Stimulated activated effector memory CD8-positive, alpha-beta T cell treated with anti-CD3 and anti-CD28 coated beads, Interleukin-12 subunit alpha, Interleukin-12 subunit beta, amount 100 ng/mL, for 72 hours (primary cell): Measurements from ENCODE around the gene PRKRIP1.
"Not testable (repeated sequence)": the region's sequence is repeated elsewhere in the genome, so short reads cannot be mapped to it uniquely, and the experiment has no call there.

Experiments
- ATAC-seq: fragments of 150-1000 bp; cut with Tn5 transposase; 2 replicates; pipeline ENCODE4 v1.10.0; 2021
- DNase-seq, 2 donors: peaks; one replicate each; pipeline ENCODE4 v3.0.0; 2021 to 2022; ENCODE audit warnings: low spot score in 2 of 2
- H3K27ac Mint-ChIP-seq: one replicate; pipeline ENCODE4 v1.8.0; 2022; ENCODE audit warnings: mild to moderate bottlenecking, mixed read lengths
- H3K36me3 Mint-ChIP-seq: one replicate; pipeline ENCODE4 v1.8.0; 2022; ENCODE audit warnings: mild to moderate bottlenecking, mixed read lengths
- H3K4me1 Mint-ChIP-seq: one replicate; pipeline ENCODE4 v1.8.0; 2022; ENCODE audit warnings: mixed read lengths
- H3K4me3 Mint-ChIP-seq: one replicate; pipeline ENCODE4 v1.8.0; 2022; ENCODE audit warnings: mild to moderate bottlenecking, mixed read lengths
- H3K9me3 Mint-ChIP-seq: one replicate; pipeline ENCODE4 v1.8.0; 2022; ENCODE audit warnings: mixed read lengths

Gene PRKRIP1

GRCh38 chr7:102392330-102392729 is 3.8 kb upstream of the PRKRIP1 start:
- Mint-ChIP-seq H3K4me3 (no peak overlapping the region), H3K36me3 (peaks cover 92% of the 10 kb centered on the region), H3K9me3 (no peaks in the 10 kb centered on the region), H3K4me1 (peaks cover 10% of the 10 kb centered on the region), H3K27ac (no peak overlapping the region)
- DNase-seq: no peak
- ATAC-seq: no peak

GRCh38 chr7:102393467-102393866 is 2.7 kb upstream of the PRKRIP1 start:
- Mint-ChIP-seq H3K4me3 (no peak overlapping the region), H3K9me3 (no peaks in the 10 kb centered on the region), H3K27ac (no peak overlapping the region), H3K36me3 (peaks cover 96% of the 10 kb centered on the region), H3K4me1 (peaks cover 15% of the 10 kb centered on the region)
- ATAC-seq (no peak), DNase-seq (no peak)

- Mint-ChIP-seq H3K27ac (peak overlapping the region; percentile 91), H3K4me3 (peak overlapping the region; percentile 85), H3K9me3 (no peaks in the 10 kb centered on the region), H3K4me1 (peaks cover 15% of the 10 kb centered on the region), H3K36me3 (peaks cover 97% of the 10 kb centered on the region)
- ATAC-seq: peak; percentile 2
- no peak for DNase-seq
Measured at GRCh38 chr7:102395592-102395872, 631 bp upstream of the PRKRIP1 start.

GRCh38 chr7:102396710-102397019 is 502 bp downstream of the PRKRIP1 start:
- Mint-ChIP-seq H3K4me3 (peak overlapping the region; percentile 85), H3K36me3 (peaks cover 100% of the 10 kb centered on the region), H3K4me1 (peaks cover 15% of the 10 kb centered on the region), H3K27ac (peak overlapping the region; percentile 91), H3K9me3 (no peaks in the 10 kb centered on the region)
- ATAC-seq (no peak), DNase-seq (no peak)

GRCh38 chr7:102398543-102398942 is 2.4 kb downstream of the PRKRIP1 start:
- Mint-ChIP-seq H3K27ac (no peak overlapping the region), H3K9me3 (no peaks in the 10 kb centered on the region), H3K4me1 (peaks cover 15% of the 10 kb centered on the region), H3K4me3 (no peak overlapping the region), H3K36me3 (peaks cover 100% of the 10 kb centered on the region)
- ATAC-seq (no peak), DNase-seq (no peak)

GRCh38 chr7:102400360-102400759 is 4.2 kb downstream of the PRKRIP1 start:
- H3K36me3 Mint-ChIP-seq: peaks cover 100% of the 10 kb centered on the region
- DNase-seq: no peak
- H3K4me3 Mint-ChIP-seq: no peak overlapping the region
- no peak for ATAC-seq
- H3K27ac Mint-ChIP-seq: no peak overlapping the region
- no peaks in the 10 kb centered on the region for H3K9me3 Mint-ChIP-seq
- peaks cover 22% of the 10 kb centered on the region for H3K4me1 Mint-ChIP-seq

- Mint-ChIP-seq H3K27ac (no peak overlapping the region), H3K4me1 (peaks cover 14% of the 10 kb centered on the region), H3K9me3 (no peaks in the 10 kb centered on the region), H3K4me3 (no peak overlapping the region), H3K36me3 (peaks cover 100% of the 10 kb centered on the region)
- ATAC-seq (no peak), DNase-seq (no peak)
Measured at GRCh38 chr7:102403563-102403962, 7.4 kb downstream of the PRKRIP1 start.

GRCh38 chr7:102404005-102404861 is 8.1 kb downstream of the PRKRIP1 start:
- Mint-ChIP-seq H3K36me3 (peaks cover 100% of the 10 kb centered on the region), H3K4me1 (peaks cover 16% of the 10 kb centered on the region), H3K9me3 (no peaks in the 10 kb centered on the region), H3K27ac (no peak overlapping the region), H3K4me3 (no peak overlapping the region)
- ATAC-seq: peak; percentile 97
- DNase-seq: peak; percentile 14 to 67

GRCh38 chr7:102404862-102405188 is 8.7 kb downstream of the PRKRIP1 start:
- DNase-seq, H3K27ac Mint-ChIP-seq, ATAC-seq, H3K4me3 Mint-ChIP-seq, H3K9me3 Mint-ChIP-seq: not testable (repeated sequence)
- Mint-ChIP-seq H3K36me3 (peaks cover 100% of the 10 kb centered on the region), H3K4me1 (peaks cover 22% of the 10 kb centered on the region)

GRCh38 chr7:102407910-102408309 is 11.7 kb downstream of the PRKRIP1 start:
- H3K9me3 Mint-ChIP-seq: peaks cover 3% of the 10 kb centered on the region
- H3K4me3 Mint-ChIP-seq: peak overlapping the region; percentile 14
- H3K27ac Mint-ChIP-seq: peak overlapping the region; percentile 40
- DNase-seq (no peak), ATAC-seq (no peak)
- H3K36me3 Mint-ChIP-seq: peaks cover 100% of the 10 kb centered on the region
- H3K4me1 Mint-ChIP-seq: peaks cover 25% of the 10 kb centered on the region

GRCh38 chr7:102408530-102408929 is 12.4 kb downstream of the PRKRIP1 start:
- peak; percentile 9 for ATAC-seq
- not testable (repeated sequence) for H3K9me3 Mint-ChIP-seq, DNase-seq
- peak overlapping the region; percentile 40 for H3K27ac Mint-ChIP-seq
- peaks cover 25% of the 10 kb centered on the region for H3K4me1 Mint-ChIP-seq
- H3K36me3 Mint-ChIP-seq: peaks cover 100% of the 10 kb centered on the region
- peak overlapping the region; percentile 14 for H3K4me3 Mint-ChIP-seq

GRCh38 chr7:102409340-102409739 is 13.2 kb downstream of the PRKRIP1 start:
- H3K4me3 Mint-ChIP-seq: no peak overlapping the region
- H3K9me3 Mint-ChIP-seq: peaks cover 3% of the 10 kb centered on the region
- peaks cover 100% of the 10 kb centered on the region for H3K36me3 Mint-ChIP-seq
- peak overlapping the region; percentile 64 for H3K27ac Mint-ChIP-seq
- ATAC-seq (no peak), DNase-seq (no peak)
- H3K4me1 Mint-ChIP-seq: peaks cover 20% of the 10 kb centered on the region

GRCh38 chr7:102410123-102410522 is 14.0 kb downstream of the PRKRIP1 start:
- ATAC-seq: no peak
- H3K36me3 Mint-ChIP-seq: peaks cover 100% of the 10 kb centered on the region
- H3K27ac Mint-ChIP-seq: peak overlapping the region; percentile 64
- H3K4me3 Mint-ChIP-seq: no peak overlapping the region
- H3K9me3 Mint-ChIP-seq: peaks cover 3% of the 10 kb centered on the region
- no peak for DNase-seq
- peaks cover 20% of the 10 kb centered on the region for H3K4me1 Mint-ChIP-seq

- no peak for DNase-seq
- peaks cover 28% of the 10 kb centered on the region for H3K4me1 Mint-ChIP-seq
- no peak overlapping the region for H3K4me3 Mint-ChIP-seq
- peak overlapping the region; percentile 64 for H3K27ac Mint-ChIP-seq
- no peak for ATAC-seq
- peaks cover 100% of the 10 kb centered on the region for H3K36me3 Mint-ChIP-seq
- peaks cover 3% of the 10 kb centered on the region for H3K9me3 Mint-ChIP-seq
Measured at GRCh38 chr7:102410918-102411317, 14.8 kb downstream of the PRKRIP1 start.

- Mint-ChIP-seq H3K27ac (no peak overlapping the region), H3K36me3 (peaks cover 92% of the 10 kb centered on the region), H3K4me3 (no peak overlapping the region)
Measured at GRCh38 chr7:102412548-102412947, 16.4 kb downstream of the PRKRIP1 start.

GRCh38 chr7:102413091-102413490 is 16.9 kb downstream of the PRKRIP1 start:
- peaks cover 92% of the 10 kb centered on the region for H3K36me3 Mint-ChIP-seq
- peaks cover 3% of the 10 kb centered on the region for H3K9me3 Mint-ChIP-seq
- no peak overlapping the region for H3K4me3 Mint-ChIP-seq
- ATAC-seq (no peak), DNase-seq (no peak)
- H3K27ac Mint-ChIP-seq: no peak overlapping the region
- peaks cover 46% of the 10 kb centered on the region for H3K4me1 Mint-ChIP-seq

More at GRCh38 chr7:102412548-102412947, 16.4 kb downstream of the PRKRIP1 start:
- DNase-seq: no peak
- Mint-ChIP-seq H3K9me3 (peaks cover 3% of the 10 kb centered on the region), H3K4me1 (peaks cover 45% of the 10 kb centered on the region)
- no peak for ATAC-seq
